ENCODE measurements around the gene PLCG2. TPM values are rescaled to one million over a fixed set of nuclear protein-coding genes. Genes with fewer than 3 reads are reported as not detected.
A peak's percentile ranks its signal among the peaks of the same experiment; 100 is the strongest.

Gene PLCG2
- total RNA-seq, 6 experiments from 2014 or later: 0.14 to 0.61 (median 0.27) TPM

DNA sequence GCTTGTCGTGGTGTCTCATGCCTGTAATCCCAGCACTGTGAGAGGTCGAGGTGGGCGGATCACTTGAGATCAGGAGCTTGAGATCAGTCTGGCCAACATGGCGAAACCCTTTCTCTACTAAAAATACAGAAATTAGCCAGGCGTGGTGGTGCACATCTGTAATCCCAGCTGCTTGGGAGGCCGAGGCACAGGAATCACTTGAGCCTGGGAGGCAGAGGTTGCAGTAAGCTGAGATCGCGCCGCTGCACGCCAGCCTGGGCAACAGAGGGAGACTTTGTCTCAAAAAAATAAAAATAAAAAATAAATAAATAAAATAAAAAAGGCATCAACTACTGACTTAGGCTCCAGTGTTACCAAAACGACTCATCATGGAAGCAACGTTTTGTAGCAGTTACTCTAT, 115.5 kb downstream of the PLCG2 start:
- Mint-ChIP-seq H3K27ac (no peak overlapping the region), H3K36me3 (ENCODE audit: low read depth) (no peaks in the 10 kb centered on the region)

DNA sequence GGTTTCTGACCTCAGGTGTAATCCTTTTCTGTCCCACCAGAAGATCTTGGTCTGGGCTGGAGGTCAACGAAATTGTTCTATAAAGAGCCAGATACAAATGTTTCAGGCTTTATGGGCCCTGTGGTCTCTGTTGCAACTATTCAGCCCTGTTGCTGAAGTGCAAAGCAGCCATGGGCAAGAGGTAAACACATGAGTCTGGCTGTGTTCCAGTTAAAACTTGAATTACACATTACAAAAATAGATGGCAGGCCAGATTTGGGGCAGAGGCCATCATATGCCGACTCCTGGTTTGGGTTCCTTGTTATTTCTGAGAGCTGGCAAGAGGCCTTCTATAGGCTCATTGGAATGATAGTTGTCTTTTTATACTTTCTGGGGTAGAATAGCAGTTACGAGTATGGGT, 117.8 kb downstream of the PLCG2 start:
- Mint-ChIP-seq H3K27me3 (ENCODE audit: insufficient read depth) (peaks cover 18% of the 10 kb centered on the region), H3K9me3 (no peaks in the 10 kb centered on the region), H3K36me3 (ENCODE audit: low read depth) (no peaks in the 10 kb centered on the region), H3K4me1 (ENCODE audit: low read depth) (peaks cover 6% of the 10 kb centered on the region; the same call in 1 of the 2 replicates), H3K4me3 (no peak overlapping the region), H3K27ac (no peak overlapping the region)
- DNase-seq: no peak
- TF ChIP-seq, protein P1, sequence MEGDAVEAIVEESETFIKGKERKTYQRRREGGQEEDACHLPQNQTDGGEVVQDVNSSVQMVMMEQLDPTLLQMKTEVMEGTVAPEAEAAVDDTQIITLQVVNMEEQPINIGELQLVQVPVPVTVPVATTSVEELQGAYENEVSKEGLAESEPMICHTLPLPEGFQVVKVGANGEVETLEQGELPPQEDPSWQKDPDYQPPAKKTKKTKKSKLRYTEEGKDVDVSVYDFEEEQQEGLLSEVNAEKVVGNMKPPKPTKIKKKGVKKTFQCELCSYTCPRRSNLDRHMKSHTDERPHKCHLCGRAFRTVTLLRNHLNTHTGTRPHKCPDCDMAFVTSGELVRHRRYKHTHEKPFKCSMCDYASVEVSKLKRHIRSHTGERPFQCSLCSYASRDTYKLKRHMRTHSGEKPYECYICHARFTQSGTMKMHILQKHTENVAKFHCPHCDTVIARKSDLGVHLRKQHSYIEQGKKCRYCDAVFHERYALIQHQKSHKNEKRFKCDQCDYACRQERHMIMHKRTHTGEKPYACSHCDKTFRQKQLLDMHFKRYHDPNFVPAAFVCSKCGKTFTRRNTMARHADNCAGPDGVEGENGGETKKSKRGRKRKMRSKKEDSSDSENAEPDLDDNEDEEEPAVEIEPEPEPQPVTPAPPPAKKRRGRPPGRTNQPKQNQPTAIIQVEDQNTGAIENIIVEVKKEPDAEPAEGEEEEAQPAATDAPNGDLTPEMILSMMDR (IDR thresholded peaks at IDR 0.05): no peak

More for the DNA sequence above, 115.5 kb downstream of the PLCG2 start:
- TF ChIP-seq, protein P1 (IDR thresholded peaks at IDR 0.05): no peak
- Mint-ChIP-seq H3K27me3 (ENCODE audit: insufficient read depth) (peaks cover 23% of the 10 kb centered on the region), H3K4me1 (ENCODE audit: low read depth) (no peaks in the 10 kb centered on the region), H3K9me3 (no peaks in the 10 kb centered on the region), H3K4me3 (no peak overlapping the region)
- no peak for DNase-seq

DNA sequence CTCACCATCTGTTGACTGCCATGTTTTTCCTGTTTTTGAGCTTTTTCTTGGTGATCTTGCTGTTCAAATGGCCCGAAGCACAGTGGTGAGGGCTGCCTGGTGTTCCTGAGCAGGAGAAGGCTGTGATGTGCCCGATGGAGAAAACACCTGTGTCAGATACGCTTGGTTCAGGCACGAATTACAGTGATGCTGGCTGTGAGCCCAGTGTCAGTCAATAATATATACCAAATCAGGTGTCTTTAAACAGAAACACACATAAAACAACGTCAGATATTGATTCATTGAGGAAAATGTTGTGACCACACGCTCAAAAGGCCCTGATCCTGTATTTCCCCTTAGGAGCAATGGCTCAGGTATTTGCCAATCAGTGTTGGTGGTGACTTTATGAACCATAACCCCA, 120.5 kb downstream of the PLCG2 start:
- Mint-ChIP-seq H3K36me3 (ENCODE audit: low read depth) (no peaks in the 10 kb centered on the region), H3K4me3 (no peak overlapping the region), H3K9me3 (peaks cover 5% of the 10 kb centered on the region; the same call in 1 of the 2 replicates), H3K27ac (no peak overlapping the region), H3K4me1 (ENCODE audit: low read depth) (peaks cover 6% of the 10 kb centered on the region; the same call in 1 of the 2 replicates), H3K27me3 (ENCODE audit: insufficient read depth) (peaks cover 6% of the 10 kb centered on the region)
- TF ChIP-seq, protein P1 (IDR thresholded peaks at IDR 0.05): no peak
- DNase-seq: no peak

DNA sequence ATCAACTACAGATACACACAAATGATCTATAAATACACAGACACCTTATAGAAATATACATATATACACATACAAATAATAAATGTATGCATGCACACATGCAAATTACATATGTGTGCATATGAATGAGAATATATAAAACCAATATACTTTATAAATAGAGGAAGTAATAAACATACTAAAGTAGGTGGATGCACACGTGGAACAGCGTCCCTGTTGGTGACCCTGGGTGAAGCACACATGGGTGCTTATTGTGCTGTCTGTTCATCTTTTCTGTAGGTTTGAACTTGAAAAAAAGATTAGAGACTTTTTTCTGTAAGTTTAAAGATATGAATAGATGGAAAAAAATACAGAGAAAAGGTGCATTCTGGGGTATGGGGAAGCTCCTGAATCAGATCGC, 120.9 kb downstream of the PLCG2 start:
- peaks cover 6% of the 10 kb centered on the region for H3K27me3 Mint-ChIP-seq (ENCODE audit: insufficient read depth)
- no peak for DNase-seq
- no peaks in the 10 kb centered on the region for H3K36me3 Mint-ChIP-seq (ENCODE audit: low read depth)
- peaks cover 5% of the 10 kb centered on the region; the same call in 1 of the 2 replicates for H3K9me3 Mint-ChIP-seq
- H3K4me1 Mint-ChIP-seq (ENCODE audit: low read depth): peaks cover 6% of the 10 kb centered on the region; the same call in 1 of the 2 replicates
- H3K4me3 Mint-ChIP-seq: no peak overlapping the region
- H3K27ac Mint-ChIP-seq: no peak overlapping the region
- TF ChIP-seq, protein P1 (IDR thresholded peaks at IDR 0.05): peak; percentile 43

DNA sequence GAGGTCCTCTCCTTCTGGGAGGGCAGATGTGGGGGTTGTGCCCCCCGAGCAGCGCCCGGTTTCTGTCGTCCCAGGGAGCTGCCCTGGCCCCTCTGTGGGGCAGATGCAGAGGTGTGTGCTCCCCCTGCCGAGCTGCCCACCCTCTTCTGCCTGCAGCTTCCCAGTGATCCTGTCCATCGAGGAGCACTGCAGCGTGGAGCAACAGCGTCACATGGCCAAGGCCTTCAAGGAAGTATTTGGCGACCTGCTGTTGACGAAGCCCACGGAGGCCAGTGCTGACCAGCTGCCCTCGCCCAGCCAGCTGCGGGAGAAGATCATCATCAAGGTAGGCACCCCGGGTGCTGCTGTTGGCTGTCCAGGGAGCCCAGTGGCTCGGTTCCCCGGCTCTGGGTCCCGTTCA, 121.4 kb downstream of the PLCG2 start:
- TF ChIP-seq, protein P1 (IDR thresholded peaks at IDR 0.05): no peak
- peaks cover 6% of the 10 kb centered on the region for H3K27me3 Mint-ChIP-seq (ENCODE audit: insufficient read depth)

More for the DNA sequence above, 121.4 kb downstream of the PLCG2 start:
- DNase-seq: no peak
- H3K4me1 Mint-ChIP-seq (ENCODE audit: low read depth): peaks cover 6% of the 10 kb centered on the region; the same call in 1 of the 2 replicates
- H3K36me3 Mint-ChIP-seq (ENCODE audit: low read depth): no peaks in the 10 kb centered on the region
- H3K27ac Mint-ChIP-seq: no peak overlapping the region
- H3K4me3 Mint-ChIP-seq: no peak overlapping the region
- H3K9me3 Mint-ChIP-seq: peaks cover 5% of the 10 kb centered on the region; the same call in 1 of the 2 replicates
